Activated CD4-positive, alpha-beta T cell treated with anti-CD3 and anti-CD28 coated beads, Interleukin-2, amount 10 ng/mL, durations not matched to agents 24 days and 14 days (primary cell): ENCODE data around the gene CTNNA3. TPM values are rescaled to one million over a fixed set of nuclear protein-coding genes. Genes with fewer than 3 reads are reported as not detected.
"Not testable (repeated sequence)": the region's sequence is repeated elsewhere in the genome, so short reads cannot be mapped to it uniquely, and the experiment has no call there.

ENCODE experiments used
- DNase-seq: peaks from one replicate; pipeline ENCODE4 v3.0.0; 2022
- H3K27ac Mint-ChIP-seq: one replicate; pipeline ENCODE4 v1.8.0; 2022; ENCODE audit warnings: mild to moderate bottlenecking, mixed read lengths
- H3K27me3 Mint-ChIP-seq: one replicate; pipeline ENCODE4 v1.8.0; 2022; ENCODE audit warnings: mixed read lengths
- H3K36me3 Mint-ChIP-seq: one replicate; pipeline ENCODE4 v1.8.0; 2022; ENCODE audit warnings: low read depth, mild to moderate bottlenecking, mixed read lengths
- H3K4me1 Mint-ChIP-seq: one replicate; pipeline ENCODE4 v1.8.0; 2021; ENCODE audit warnings: mixed read lengths
- H3K4me3 Mint-ChIP-seq: one replicate; pipeline ENCODE4 v1.8.0; 2022; ENCODE audit warnings: mild to moderate bottlenecking, moderate library complexity, mixed read lengths
- H3K9me3 Mint-ChIP-seq: one replicate; pipeline ENCODE4 v1.8.0; 2021; ENCODE audit warnings: mixed read lengths
- intact Hi-C: fragments of 100-400 bp; cut with micrococcal nuclease; formaldehyde crosslinking; loops from one replicate; pipeline ENCODE4 v1.15.1; 2023
- total RNA-seq: library from RNA; stranded (reverse); gene quantifications from 2 replicates; pipeline ENCODE4 v1.2.3, GENCODE V29; 2022

The CTNNA3 gene
- total RNA-seq, 1 donor from 2014 or later = not detected

GRCh38 chr10:67607472-67607871, 88.5 kb downstream of the CTNNA3 start:
- intact Hi-C loops = no loop called here
- Mint-ChIP-seq H3K36me3 (no peaks in the 10 kb centered on the region), H3K4me3 (no peak overlapping the region), H3K27me3 (peaks cover 17% of the 10 kb centered on the region), H3K4me1 (peaks cover 22% of the 10 kb centered on the region), H3K9me3 (no peaks in the 10 kb centered on the region), H3K27ac (peak overlapping the region; percentile 42)
- DNase-seq = no peak

GRCh38 chr10:67606572-67606971, 89.4 kb downstream of the CTNNA3 start:
- H3K36me3 Mint-ChIP-seq = no peaks in the 10 kb centered on the region
- peaks cover 17% of the 10 kb centered on the region for H3K27me3 Mint-ChIP-seq
- peaks cover 15% of the 10 kb centered on the region for H3K4me1 Mint-ChIP-seq
- no peak overlapping the region for H3K27ac Mint-ChIP-seq
- intact Hi-C loops = no loop called here
- no peak for DNase-seq
- H3K9me3 Mint-ChIP-seq = no peaks in the 10 kb centered on the region
- no peak overlapping the region for H3K4me3 Mint-ChIP-seq

DNA sequence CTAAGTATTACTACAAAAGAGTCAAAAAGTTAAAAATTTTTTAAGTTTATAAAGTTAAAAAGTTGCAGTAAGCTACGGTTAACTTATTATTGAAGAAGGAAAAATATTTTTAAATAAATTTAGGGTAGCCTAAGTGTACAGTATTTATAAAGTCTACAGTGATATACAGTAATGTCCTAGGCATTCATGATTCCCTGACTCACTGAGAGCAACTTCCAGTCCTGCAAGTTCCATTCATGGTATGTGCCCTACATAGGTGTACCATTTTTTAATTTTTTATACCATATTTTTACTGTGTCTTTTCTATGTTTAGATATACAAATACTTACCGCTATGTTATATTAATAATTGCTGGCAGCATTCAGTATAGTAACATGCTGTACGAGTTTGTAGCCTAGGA, 92.3 kb downstream of the CTNNA3 start:
- Mint-ChIP-seq H3K4me1 (peaks cover 12% of the 10 kb centered on the region), H3K9me3 (no peaks in the 10 kb centered on the region), H3K4me3 (no peak overlapping the region), H3K27ac (no peak overlapping the region), H3K27me3 (peaks cover 13% of the 10 kb centered on the region), H3K36me3 (no peaks in the 10 kb centered on the region)
- no peak for DNase-seq
- intact Hi-C loops = no loop called here

DNA sequence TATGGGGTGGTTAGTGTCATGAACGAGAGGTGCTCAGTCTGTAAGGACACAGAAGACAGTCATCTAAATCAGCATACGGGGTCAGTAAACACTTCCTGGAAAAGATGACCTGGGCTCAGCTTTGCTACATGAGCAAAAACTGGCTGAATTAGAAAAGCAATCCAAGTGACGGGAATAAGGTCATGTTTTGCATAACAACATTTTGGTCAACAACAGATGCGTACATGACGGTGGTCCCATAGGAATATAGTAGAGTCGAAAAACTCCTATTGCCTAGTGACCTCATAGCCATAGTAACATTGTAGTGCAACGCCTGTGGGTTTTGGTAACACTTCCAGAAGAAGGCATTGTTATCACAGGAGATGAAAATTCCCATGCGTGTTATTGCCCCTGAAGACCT, 92.9 kb downstream of the CTNNA3 start:
- no peak overlapping the region for H3K27ac Mint-ChIP-seq
- no peak for DNase-seq
- H3K36me3 Mint-ChIP-seq = no peaks in the 10 kb centered on the region
- peaks cover 12% of the 10 kb centered on the region for H3K4me1 Mint-ChIP-seq
- H3K9me3 Mint-ChIP-seq = peaks cover 3% of the 10 kb centered on the region
- peaks cover 13% of the 10 kb centered on the region for H3K27me3 Mint-ChIP-seq
- intact Hi-C loops = no loop called here
- no peak overlapping the region for H3K4me3 Mint-ChIP-seq

DNA sequence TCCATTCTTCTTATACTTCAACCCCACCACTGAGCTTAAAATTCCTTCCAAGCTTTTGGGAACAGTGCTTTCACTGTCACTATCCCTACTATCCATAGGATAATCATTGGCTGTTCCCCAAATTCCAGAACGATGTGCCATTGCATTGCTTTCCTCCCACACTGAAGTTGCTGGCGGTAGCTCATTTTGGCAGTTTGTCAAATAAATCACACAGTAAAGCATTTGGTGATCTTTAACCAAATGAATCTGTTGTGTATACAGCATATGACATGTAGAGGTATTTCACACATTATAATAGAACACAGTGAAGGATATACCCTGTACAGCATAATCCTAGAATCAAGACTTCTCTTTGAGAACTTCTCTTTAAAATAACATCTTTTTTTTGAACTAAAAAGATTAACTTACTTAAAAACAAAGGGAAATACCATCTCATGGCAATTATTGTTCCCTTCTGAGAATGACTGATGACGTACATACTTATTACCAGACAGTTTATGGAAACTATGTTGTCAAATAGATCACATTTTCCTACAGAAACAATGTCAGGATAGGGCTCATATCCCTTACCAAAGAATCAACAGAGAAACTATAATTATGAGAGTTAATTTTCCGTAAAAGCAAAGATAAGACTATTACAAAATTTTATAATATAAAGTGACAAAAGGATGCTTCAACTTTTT, 93.6 kb downstream of the CTNNA3 start:
- Mint-ChIP-seq H3K27me3 (peaks cover 13% of the 10 kb centered on the region), H3K9me3 (peaks cover 3% of the 10 kb centered on the region), H3K4me1 (peaks cover 7% of the 10 kb centered on the region), H3K27ac (no peak overlapping the region), H3K36me3 (no peaks in the 10 kb centered on the region), H3K4me3 (no peak overlapping the region)
- no peak for DNase-seq
- intact Hi-C loops = no loop called here

GRCh38 chr10:67599597-67599996, 96.4 kb downstream of the CTNNA3 start:
- Mint-ChIP-seq H3K27me3 (peaks cover 12% of the 10 kb centered on the region), H3K4me3 (no peak overlapping the region), H3K4me1 (no peaks in the 10 kb centered on the region), H3K9me3 (peaks cover 16% of the 10 kb centered on the region), H3K36me3 (no peaks in the 10 kb centered on the region), H3K27ac (no peak overlapping the region)
- DNase-seq = no peak
- intact Hi-C loops = no loop called here

DNA sequence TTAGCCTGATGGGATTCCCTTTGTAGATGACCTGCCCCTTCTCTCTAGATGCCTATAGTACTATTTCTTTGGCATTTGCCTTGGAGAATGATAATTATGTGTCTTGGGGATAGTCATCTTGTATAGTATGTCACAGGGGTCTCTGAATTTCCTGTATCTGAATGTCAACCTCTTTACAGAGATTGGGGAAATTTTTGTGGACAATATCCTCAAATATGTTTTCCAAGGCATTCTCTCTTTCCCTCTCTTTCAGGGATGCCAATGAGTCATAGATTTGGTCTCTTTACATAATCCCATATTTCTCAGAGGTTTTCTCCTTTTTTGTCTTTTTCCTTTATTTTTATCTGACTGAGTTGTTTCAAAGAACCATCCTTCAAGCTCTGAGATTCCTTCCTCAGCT, 99.4 kb downstream of the CTNNA3 start:
- no peaks in the 10 kb centered on the region for H3K4me1 Mint-ChIP-seq
- peaks cover 35% of the 10 kb centered on the region for H3K9me3 Mint-ChIP-seq

GRCh38 chr10:67587771-67588170, 108.2 kb downstream of the CTNNA3 start:
- Mint-ChIP-seq H3K4me3 (no peak overlapping the region), H3K4me1 (no peaks in the 10 kb centered on the region), H3K27ac (no peak overlapping the region), H3K27me3 (no peaks in the 10 kb centered on the region), H3K9me3 (peaks cover 20% of the 10 kb centered on the region), H3K36me3 (no peaks in the 10 kb centered on the region)
- DNase-seq = no peak
- intact Hi-C loops = no loop called here

More for the DNA sequence above, 99.4 kb downstream of the CTNNA3 start:
- Mint-ChIP-seq H3K4me3 (no peak overlapping the region), H3K27me3 (peaks cover 8% of the 10 kb centered on the region), H3K27ac (no peak overlapping the region), H3K36me3 (no peaks in the 10 kb centered on the region)
- intact Hi-C loops = no loop called here
- no peak for DNase-seq

DNA sequence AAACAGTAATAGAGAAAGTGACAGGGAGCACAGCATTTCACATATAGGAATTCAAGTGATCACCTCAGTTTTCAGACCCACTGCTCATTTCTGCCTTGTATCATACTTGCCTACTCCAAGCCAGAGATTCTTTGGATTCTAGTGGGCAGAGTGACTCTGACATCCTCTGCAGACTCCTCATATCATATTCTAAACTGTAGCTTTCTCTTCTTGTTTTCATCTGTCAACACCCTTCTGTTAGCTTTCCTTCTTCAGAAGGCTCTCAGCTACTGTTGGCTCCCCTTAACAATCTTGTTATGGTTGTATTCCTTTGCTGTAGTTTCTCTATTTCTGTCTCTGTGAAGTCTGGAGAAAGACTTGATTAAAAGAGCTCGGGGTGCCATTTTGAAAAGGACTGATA, 120.5 kb downstream of the CTNNA3 start:
- Mint-ChIP-seq H3K27ac (no peak overlapping the region), H3K4me1 (no peaks in the 10 kb centered on the region), H3K27me3 (peaks cover 2% of the 10 kb centered on the region), H3K4me3 (no peak overlapping the region), H3K9me3 (no peaks in the 10 kb centered on the region), H3K36me3 (no peaks in the 10 kb centered on the region)
- DNase-seq = no peak
- intact Hi-C loops = no loop called here

DNA sequence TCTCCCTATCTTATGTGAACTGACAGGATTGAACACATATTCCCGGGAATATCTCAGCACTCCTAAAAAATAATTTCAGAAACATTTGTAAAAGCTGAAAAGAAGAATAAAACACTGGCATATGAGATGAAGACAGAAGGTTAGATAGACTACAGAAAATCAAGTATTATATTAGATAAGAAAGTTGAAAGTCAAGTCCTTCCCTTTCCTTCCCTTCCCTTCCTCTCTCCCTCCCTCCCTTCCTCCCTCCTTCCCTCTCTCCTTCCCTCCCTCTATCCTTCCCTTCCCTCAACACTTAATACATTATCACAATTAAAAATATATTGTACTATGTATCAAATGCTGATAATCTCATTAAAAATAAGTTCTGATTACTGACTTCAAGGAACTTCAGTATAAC, 122.5 kb downstream of the CTNNA3 start:
- Mint-ChIP-seq H3K36me3 (no peaks in the 10 kb centered on the region), H3K4me3 (no peak overlapping the region), H3K4me1 (no peaks in the 10 kb centered on the region), H3K9me3 (no peaks in the 10 kb centered on the region), H3K27ac (no peak overlapping the region), H3K27me3 (peaks cover 4% of the 10 kb centered on the region)
- intact Hi-C loops = no loop called here
- no peak for DNase-seq

DNA sequence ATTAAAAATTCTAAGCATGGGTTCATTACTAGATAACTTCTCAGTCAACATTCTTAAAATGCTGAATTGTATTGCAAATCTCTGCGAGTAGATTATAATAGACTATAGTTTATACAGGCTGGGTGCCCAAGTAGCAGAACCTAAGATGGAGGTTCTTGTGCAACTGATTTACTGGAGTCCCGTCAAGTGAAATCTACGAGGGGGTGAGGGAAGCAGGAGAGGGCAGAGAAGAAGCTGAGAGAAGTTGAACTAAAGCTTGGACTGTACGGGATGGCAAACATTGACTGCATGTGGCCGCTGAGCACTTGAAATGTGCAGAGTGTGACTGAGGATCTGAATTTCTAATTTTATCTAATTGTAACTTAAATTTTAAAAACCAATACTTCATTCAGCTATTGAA, 124.5 kb downstream of the CTNNA3 start:
- H3K4me1 Mint-ChIP-seq = no peaks in the 10 kb centered on the region
- peaks cover 4% of the 10 kb centered on the region for H3K27me3 Mint-ChIP-seq
- intact Hi-C loops = no loop called here
- no peaks in the 10 kb centered on the region for H3K36me3 Mint-ChIP-seq
- no peaks in the 10 kb centered on the region for H3K9me3 Mint-ChIP-seq
- no peak overlapping the region for H3K4me3 Mint-ChIP-seq
- H3K27ac Mint-ChIP-seq = no peak overlapping the region
- no peak for DNase-seq

GRCh38 chr10:67558311-67558710, 137.7 kb downstream of the CTNNA3 start:
- DNase-seq, H3K27ac Mint-ChIP-seq, H3K4me1 Mint-ChIP-seq, H3K36me3 Mint-ChIP-seq, H3K4me3 Mint-ChIP-seq, H3K27me3 Mint-ChIP-seq, intact Hi-C loops: not testable (repeated sequence)
- peaks cover 19% of the 10 kb centered on the region for H3K9me3 Mint-ChIP-seq

DNA sequence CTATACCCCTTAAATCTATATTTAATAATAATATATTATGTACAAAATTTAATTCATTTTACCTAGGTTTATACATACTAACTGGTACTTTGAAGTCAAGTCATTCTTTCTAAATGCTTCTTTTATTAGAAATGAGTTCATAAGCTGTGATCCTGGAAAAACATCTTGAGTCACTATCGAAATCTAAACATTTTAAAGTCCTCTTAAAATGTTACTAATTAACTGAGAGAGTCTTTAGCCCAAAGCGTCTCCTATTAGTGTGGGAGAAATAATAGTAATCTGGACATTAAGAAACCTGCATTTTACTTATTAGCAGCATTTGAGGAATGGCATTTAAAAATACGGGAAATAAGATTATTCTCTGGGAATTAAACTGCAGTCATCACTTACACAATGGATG, 142.7 kb downstream of the CTNNA3 start:
- DNase-seq = no peak
- H3K36me3 Mint-ChIP-seq = no peaks in the 10 kb centered on the region
- no peak overlapping the region for H3K4me3 Mint-ChIP-seq
- peaks cover 19% of the 10 kb centered on the region for H3K9me3 Mint-ChIP-seq
- no peak overlapping the region for H3K27ac Mint-ChIP-seq
- intact Hi-C loops = no loop called here
- H3K27me3 Mint-ChIP-seq = peaks cover 3% of the 10 kb centered on the region
- H3K4me1 Mint-ChIP-seq = no peaks in the 10 kb centered on the region

DNA sequence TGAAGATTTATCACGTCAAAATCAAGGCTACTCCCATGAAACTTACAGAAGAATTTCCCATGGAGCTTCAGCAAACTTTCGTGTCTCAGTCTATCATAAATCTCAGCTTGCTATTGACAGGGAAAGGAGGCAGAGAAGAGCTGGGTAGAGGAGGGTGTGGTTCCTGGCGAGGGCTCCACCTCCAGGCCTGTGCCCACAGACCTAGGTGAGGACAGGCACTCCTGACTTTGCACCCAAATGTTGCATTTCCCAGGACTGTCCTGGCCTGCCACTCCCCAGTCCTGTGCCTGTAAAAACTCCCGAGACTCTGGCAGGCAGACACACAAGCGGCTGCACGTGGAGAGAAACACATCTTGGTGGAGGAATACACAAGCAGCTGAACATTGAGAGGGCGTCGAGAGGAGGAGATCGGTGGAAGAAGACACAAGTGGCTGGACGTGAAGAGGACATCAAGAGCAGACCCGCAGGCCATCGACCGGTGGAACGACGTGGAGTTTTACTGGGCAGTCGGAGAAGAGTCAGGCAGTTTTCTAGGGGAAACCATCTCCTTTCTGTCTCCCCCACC, 145.1 kb downstream of the CTNNA3 start:
- no peaks in the 10 kb centered on the region for H3K36me3 Mint-ChIP-seq

DNA sequence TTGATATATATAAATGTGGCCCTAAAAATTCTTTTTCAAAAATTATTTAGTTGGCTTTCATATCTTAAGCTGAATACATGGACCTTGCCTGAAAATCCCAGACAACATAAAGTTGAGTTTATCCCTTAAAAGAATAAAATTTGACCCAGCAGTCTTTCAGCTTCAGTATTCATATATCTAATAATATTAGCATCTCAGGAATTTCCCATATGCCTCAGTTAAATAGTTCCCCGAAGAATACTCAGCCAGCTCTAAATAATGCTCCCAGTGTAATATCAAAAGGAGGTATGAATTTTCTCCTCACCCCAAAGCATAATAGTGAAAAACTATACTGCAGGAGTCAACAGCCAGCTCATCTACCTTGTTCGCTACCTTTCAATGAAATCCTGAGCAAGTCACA, 145.9 kb downstream of the CTNNA3 start:
- Mint-ChIP-seq H3K9me3 (peaks cover 2% of the 10 kb centered on the region), H3K36me3 (no peaks in the 10 kb centered on the region), H3K4me1 (no peaks in the 10 kb centered on the region), H3K27me3 (peaks cover 1% of the 10 kb centered on the region), H3K4me3 (no peak overlapping the region), H3K27ac (no peak overlapping the region)
- intact Hi-C loops = no loop called here
- DNase-seq = no peak

More for the DNA sequence above, 145.1 kb downstream of the CTNNA3 start:
- peaks cover 6% of the 10 kb centered on the region for H3K9me3 Mint-ChIP-seq
- H3K4me3 Mint-ChIP-seq = no peak overlapping the region
- H3K4me1 Mint-ChIP-seq = no peaks in the 10 kb centered on the region
- intact Hi-C loops = no loop called here
- DNase-seq = no peak
- H3K27me3 Mint-ChIP-seq = peaks cover 1% of the 10 kb centered on the region
- no peak overlapping the region for H3K27ac Mint-ChIP-seq
